PC-3 (cell line): Measurements from ENCODE around the gene CCNJL. TPM values are rescaled to one million over a fixed set of nuclear protein-coding genes. Genes with fewer than 3 reads are reported as not detected.

Experiments used
- ATAC-seq: fragments of 200-7000 bp; cut with Tn5 transposase; 2 replicates; pipeline ENCODE4 v1.9.1; 2020; ENCODE audit warnings: mild to moderate bottlenecking, moderate library complexity
- BruUV-seq: library from RNA; stranded (reverse); fragments of 400-500 nt; replicated peaks from 2 replicates; lab custom pipeline; 2021; lab: Mats Ljungman, UMichigan
- CTCF ChIA-PET: fragments of 300-600 bp; sonication (Branson Sonifier 250); formaldehyde crosslinking; loops from one replicate; lab custom pipeline; 2022; ENCODE audit warnings: antibody characterized with exemption; lab: Charles Lee
- POLR2A ChIA-PET: fragments of 300-600 bp; sonication (Branson Sonifier 250); formaldehyde crosslinking; loops from one replicate; lab custom pipeline; 2022; ENCODE audit warnings: antibody characterized with exemption; ENCODE audit not compliant: unreplicated experiment; lab: Charles Lee
- DNase-seq: peaks from one replicate; pipeline ENCODE4 v3.0.0-alpha.2; 2015
- H2AFZ ChIP-seq: fragments of 300-600 bp; sonication (generic); 2 replicates; pipeline ENCODE4 v1.6.0; 2016; ENCODE audit warnings: antibody characterized with exemption, low read length
- H3F3A ChIP-seq: fragments of 300-600 bp; sonication (generic); one replicate; pipeline ENCODE4 v1.6.0; 2017; ENCODE audit warnings: antibody characterized with exemption, low read length, control low read depth, mild to moderate bottlenecking; ENCODE audit not compliant: unreplicated experiment
- H3K27ac ChIP-seq: fragments of 300-600 bp; sonication (generic); 2 replicates; pipeline ENCODE4 v1.5.1; 2016; ENCODE audit warnings: mild to moderate bottlenecking, low read length
- H3K27me3 ChIP-seq: fragments of 300-600 bp; sonication (generic); 2 replicates; pipeline ENCODE4 v1.6.1; 2016; ENCODE audit warnings: low read length, mixed read lengths
- H3K36me3 ChIP-seq: fragments of 300-600 bp; sonication (generic); 2 replicates; pipeline ENCODE4 v1.6.1; 2016; ENCODE audit warnings: low read depth, mixed run types, low read length, mixed read lengths
- H3K4me1 ChIP-seq: fragments of 300-600 bp; sonication (generic); 2 replicates; pipeline ENCODE4 v1.5.1; 2016; ENCODE audit warnings: low read length; ENCODE audit not compliant: insufficient read depth
- H3K4me2 ChIP-seq: fragments of 300-600 bp; sonication (generic); 2 replicates; pipeline ENCODE4 v1.6.0; 2016; ENCODE audit warnings: low read length
- H3K4me3 ChIP-seq: fragments of 300-600 bp; sonication (generic); 2 replicates; pipeline ENCODE4 v1.5.1; 2016; ENCODE audit warnings: mild to moderate bottlenecking, low read length, mixed read lengths
- H3K79me2 ChIP-seq: fragments of 300-600 bp; sonication (generic); 2 replicates; pipeline ENCODE4 v1.6.1; 2017; ENCODE audit warnings: low read length, mixed read lengths
- H3K9ac ChIP-seq: fragments of 300-600 bp; sonication (generic); 2 replicates; pipeline ENCODE4 v1.6.0; 2016; ENCODE audit warnings: mild to moderate bottlenecking, low read length
- H3K9me2 ChIP-seq: fragments of 300-600 bp; sonication (generic); replicated peaks from 2 replicates; pipeline ENCODE4 v1.6.1; 2016; ENCODE audit warnings: mixed run types, low read length, mixed read lengths
- H3K9me3 ChIP-seq: fragments of 300-600 bp; sonication (generic); 2 replicates; pipeline ENCODE4 v1.6.1; 2016; ENCODE audit warnings: low read length, mixed read lengths
- H4K20me1 ChIP-seq: fragments of 300-600 bp; sonication (generic); 2 replicates; pipeline ENCODE4 v1.6.1; 2016; ENCODE audit warnings: low read length, mixed read lengths
- CTCF ChIP-seq: fragments of 300-600 bp; sonication (generic); conservative IDR thresholded peaks from 2 replicates; pipeline ENCODE4 v1.5.1; 2017; ENCODE audit warnings: antibody characterized with exemption, low read depth, mild to moderate bottlenecking, low read length
- EZH2 ChIP-seq: fragments of 300-600 bp; sonication (generic); IDR thresholded peaks from one replicate; pipeline ENCODE4 v1.6.1; 2017; ENCODE audit warnings: antibody characterized with exemption, mild to moderate bottlenecking, low read length; ENCODE audit not compliant: unreplicated experiment
- EZH2phosphoT487 ChIP-seq: fragments of 300-600 bp; sonication (generic); IDR thresholded peaks from 2 replicates; pipeline ENCODE4 v1.6.1; 2018; ENCODE audit warnings: mild to moderate bottlenecking, antibody characterized with exemption, low read length, borderline replicate concordance
- intact Hi-C: fragments of 100-400 bp; cut with micrococcal nuclease; formaldehyde crosslinking; loops from 2 replicates; pipeline ENCODE4 v1.9.0; 2023
- total RNA-seq: library from RNA; depleted of rRNA; stranded (reverse); fragments of >200 nt; gene quantifications from 2 replicates; pipeline ENCODE4 v1.2.3, GENCODE V29; 2014

CCNJL gene
- total RNA-seq, 1 experiment from 2014 or later, result 7.7 TPM

GRCh38 chr5:160289721-160290120, 22.6 kb downstream of the CCNJL start:
- TF ChIP-seq EZH2, result no peak
- TF ChIP-seq CTCF, result no peak
- TF ChIP-seq EZH2phosphoT487, result no peak
- Histone ChIP-seq H3K4me1 (no peaks in the 10 kb centered on the region), H3K27ac (no peak overlapping the region), H3K36me3 (no peaks in the 10 kb centered on the region), H3K9ac (no peak overlapping the region), H3K27me3 (no peaks in the 10 kb centered on the region), H3K9me3 (no peaks in the 10 kb centered on the region), H3F3A (no peaks in the 10 kb centered on the region), H3K4me2 (no peak overlapping the region), H3K79me2 (no peaks in the 10 kb centered on the region), H3K4me3 (no peak overlapping the region), H2AFZ (no peak overlapping the region), H3K9me2 (no peaks in the 10 kb centered on the region), H4K20me1 (no peaks in the 10 kb centered on the region)
- DNase-seq (no peak), ATAC-seq (no peak)
- BruUV-seq, result no TSS peak
- ChIA-PET CTCF (no interaction called here), POLR2A (no interaction called here)
- intact Hi-C loops, result no loop called here

- Histone ChIP-seq H3K9ac (no peak overlapping the region), H3K4me1 (no peaks in the 10 kb centered on the region), H3K27ac (no peak overlapping the region), H3K4me2 (no peak overlapping the region), H3K27me3 (no peaks in the 10 kb centered on the region), H3K79me2 (no peaks in the 10 kb centered on the region), H3K9me3 (no peaks in the 10 kb centered on the region), H3F3A (no peaks in the 10 kb centered on the region), H2AFZ (no peak overlapping the region), H3K36me3 (no peaks in the 10 kb centered on the region), H3K9me2 (no peaks in the 10 kb centered on the region), H4K20me1 (no peaks in the 10 kb centered on the region), H3K4me3 (no peak overlapping the region)
- BruUV-seq, result no TSS peak
- ChIA-PET POLR2A (no interaction called here), CTCF (no interaction called here)
- ATAC-seq (no peak), DNase-seq (no peak)
- no peak for TF ChIP-seq CTCF
- no peak for TF ChIP-seq EZH2phosphoT487
- TF ChIP-seq EZH2, result no peak
- intact Hi-C loops, result no loop called here
Measured at GRCh38 chr5:160289356-160289651, 23.1 kb downstream of the CCNJL start.

GRCh38 chr5:160287378-160288051, 24.8 kb downstream of the CCNJL start:
- H3K9ac ChIP-seq, result no peak overlapping the region
- H4K20me1 ChIP-seq, result no peaks in the 10 kb centered on the region
- H2AFZ ChIP-seq, result no peak overlapping the region
- no peak for DNase-seq
- no peak overlapping the region for H3K4me3 ChIP-seq
- ChIA-PET POLR2A (no interaction called here), CTCF (no interaction called here)
- no peaks in the 10 kb centered on the region for H3K27me3 ChIP-seq
- TF ChIP-seq CTCF (no peak), EZH2 (no peak), EZH2phosphoT487 (no peak)
- H3K27ac ChIP-seq, result no peak overlapping the region
- no peak for ATAC-seq
- H3K4me1 ChIP-seq, result no peaks in the 10 kb centered on the region
- no peak overlapping the region for H3K4me2 ChIP-seq
- H3K9me2 ChIP-seq, result no peaks in the 10 kb centered on the region
- H3K9me3 ChIP-seq, result no peaks in the 10 kb centered on the region
- no peaks in the 10 kb centered on the region for H3K36me3 ChIP-seq
- BruUV-seq, result no TSS peak
- H3F3A ChIP-seq, result no peaks in the 10 kb centered on the region
- H3K79me2 ChIP-seq, result no peaks in the 10 kb centered on the region
- intact Hi-C loops, result no loop called here
